GM21737 (cell line): ENCODE data around the gene ALOX5.

Source experiments
- ATAC-seq: cut with Tn5 transposase; IDR thresholded peaks from one replicate; pipeline ENCODE4 v1.9.1; 2021; ENCODE audit warnings: mild to moderate bottlenecking, moderate library complexity; ENCODE audit not compliant: unreplicated experiment

The ALOX5 gene

GRCh38 chr10:45422866-45423659 lies 49.0 kb downstream of the ALOX5 start:
- no peak for ATAC-seq

GRCh38 chr10:45423976-45424499 lies 50.0 kb downstream of the ALOX5 start:
- no peak for ATAC-seq

- no peak for ATAC-seq
Measured at GRCh38 chr10:45424668-45425404, 50.8 kb downstream of the ALOX5 start.

GRCh38 chr10:45425621-45426563 lies 51.9 kb downstream of the ALOX5 start:
- ATAC-seq: no peak

- ATAC-seq: no peak
Measured at GRCh38 chr10:45427262-45427969, 53.4 kb downstream of the ALOX5 start.

GRCh38 chr10:45427970-45428366 lies 54.0 kb downstream of the ALOX5 start:
- no peak for ATAC-seq

- ATAC-seq: no peak
Measured at GRCh38 chr10:45428611-45429510, 54.8 kb downstream of the ALOX5 start.

GRCh38 chr10:45429790-45430189 lies 55.8 kb downstream of the ALOX5 start:
- no peak for ATAC-seq

- no peak for ATAC-seq
Measured at GRCh38 chr10:45432113-45432512, 58.1 kb downstream of the ALOX5 start.

- no peak for ATAC-seq
Measured at GRCh38 chr10:45432700-45433472, 58.9 kb downstream of the ALOX5 start.

GRCh38 chr10:45433716-45434469 lies 59.9 kb downstream of the ALOX5 start:
- peak; percentile 88 for ATAC-seq

GRCh38 chr10:45437587-45438465 lies 63.8 kb downstream of the ALOX5 start:
- no peak for ATAC-seq

GRCh38 chr10:45438466-45439090 lies 64.6 kb downstream of the ALOX5 start:
- no peak for ATAC-seq

- ATAC-seq: no peak
Measured at GRCh38 chr10:45439365-45439764, 65.3 kb downstream of the ALOX5 start.

- no peak for ATAC-seq
Measured at GRCh38 chr10:45439873-45440272, 65.9 kb downstream of the ALOX5 start.

GRCh38 chr10:45440511-45441062 lies 66.6 kb downstream of the ALOX5 start:
- no peak for ATAC-seq
